ENCODE results near the gene ERI3. TPM values are rescaled to one million over a fixed set of nuclear protein-coding genes. Genes with fewer than 3 reads are reported as not detected.

Gene ERI3
- total RNA-seq, 1 donor from 2014 or later = 70.7 TPM

GRCh38 chr1:44273560-44274350, 81.3 kb downstream of the ERI3 start:
- H3K27me3 Mint-ChIP-seq (ENCODE audit: low read depth) = no peaks in the 10 kb centered on the region
- no peak overlapping the region for H3K27ac Mint-ChIP-seq
- H3K4me3 Mint-ChIP-seq = no peak overlapping the region
- H3K9me3 Mint-ChIP-seq = no peaks in the 10 kb centered on the region
- TF ChIP-seq CTCF (IDR thresholded peaks at IDR 0.05; ENCODE audit: unreplicated experiment) = no peak
- peaks cover 5% of the 10 kb centered on the region for H3K4me1 Mint-ChIP-seq
- no peak for DNase-seq (ENCODE audit: low spot score in 2 of 2, unreplicated experiment in 2 of 2)
- H3K36me3 Mint-ChIP-seq = no peaks in the 10 kb centered on the region

GRCh38 chr1:44272992-44273391, 82.1 kb downstream of the ERI3 start:
- no peaks in the 10 kb centered on the region for H3K27me3 Mint-ChIP-seq (ENCODE audit: low read depth)
- H3K9me3 Mint-ChIP-seq = no peaks in the 10 kb centered on the region
- DNase-seq (ENCODE audit: low spot score in 2 of 2, unreplicated experiment in 2 of 2) = no peak
- H3K4me1 Mint-ChIP-seq = peaks cover 5% of the 10 kb centered on the region
- no peak for TF ChIP-seq CTCF (IDR thresholded peaks at IDR 0.05; ENCODE audit: unreplicated experiment)
- no peak overlapping the region for H3K4me3 Mint-ChIP-seq
- no peak overlapping the region for H3K27ac Mint-ChIP-seq
- no peaks in the 10 kb centered on the region for H3K36me3 Mint-ChIP-seq

DNA sequence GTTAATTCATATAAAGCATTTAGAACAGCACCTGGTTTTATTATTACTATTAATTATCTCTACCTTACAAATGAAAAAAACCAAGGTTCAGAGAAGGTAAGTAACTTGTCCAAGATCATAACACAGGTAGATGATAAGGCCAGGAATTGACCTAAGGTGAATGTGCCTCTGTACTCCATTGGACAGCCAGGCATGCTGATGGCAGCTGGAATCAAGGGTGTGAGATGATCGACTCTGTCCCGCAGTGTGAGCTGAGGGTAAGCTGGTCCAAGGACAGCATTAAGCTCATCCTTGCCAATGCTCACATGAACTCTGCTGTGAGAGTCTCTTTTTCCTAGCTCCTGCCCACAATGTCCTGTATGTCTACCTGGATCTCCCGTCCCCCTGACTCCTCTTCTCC, 83.4 kb downstream of the ERI3 start:
- no peak for TF ChIP-seq CTCF (IDR thresholded peaks at IDR 0.05; ENCODE audit: unreplicated experiment)
- no peak for DNase-seq (ENCODE audit: low spot score in 2 of 2, unreplicated experiment in 2 of 2)
- H3K4me3 Mint-ChIP-seq = no peak overlapping the region
- H3K36me3 Mint-ChIP-seq = no peaks in the 10 kb centered on the region
- peaks cover 5% of the 10 kb centered on the region for H3K4me1 Mint-ChIP-seq
- H3K27ac Mint-ChIP-seq = no peak overlapping the region
- H3K27me3 Mint-ChIP-seq (ENCODE audit: low read depth) = no peaks in the 10 kb centered on the region
- H3K9me3 Mint-ChIP-seq = no peaks in the 10 kb centered on the region

- Mint-ChIP-seq H3K27ac (no peak overlapping the region), H3K27me3 (ENCODE audit: low read depth) (no peaks in the 10 kb centered on the region), H3K4me3 (no peak overlapping the region), H3K4me1 (peaks cover 5% of the 10 kb centered on the region), H3K36me3 (no peaks in the 10 kb centered on the region), H3K9me3 (no peaks in the 10 kb centered on the region)
- DNase-seq (ENCODE audit: low spot score in 2 of 2, unreplicated experiment in 2 of 2) = no peak
- no peak for TF ChIP-seq CTCF (IDR thresholded peaks at IDR 0.05; ENCODE audit: unreplicated experiment)
These were observed 84.1 kb downstream of the ERI3 start for GRCh38 chr1:44270686-44271628.

DNA sequence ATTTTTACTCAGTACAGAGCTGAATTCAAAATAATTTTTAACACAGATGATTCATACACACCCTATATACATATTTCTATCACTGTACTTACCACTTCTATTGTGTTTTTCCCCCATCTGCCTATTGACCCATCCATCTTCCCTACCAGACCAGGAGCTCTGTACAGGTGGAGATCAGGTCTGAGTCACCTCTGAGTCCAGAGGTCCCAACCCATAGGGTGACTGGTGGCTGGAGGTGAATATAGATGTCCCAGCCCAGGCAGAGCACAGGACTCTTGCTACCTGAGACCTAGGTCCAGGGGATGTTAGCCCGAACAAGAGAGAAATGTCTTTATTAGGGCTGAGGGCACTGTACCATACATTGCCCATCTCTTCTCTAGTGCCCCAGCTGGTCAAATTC, 87.0 kb downstream of the ERI3 start:
- Mint-ChIP-seq H3K4me3 (no peak overlapping the region), H3K36me3 (no peaks in the 10 kb centered on the region), H3K27me3 (ENCODE audit: low read depth) (no peaks in the 10 kb centered on the region), H3K27ac (no peak overlapping the region), H3K9me3 (no peaks in the 10 kb centered on the region), H3K4me1 (no peaks in the 10 kb centered on the region)
- no peak for DNase-seq (ENCODE audit: low spot score in 2 of 2, unreplicated experiment in 2 of 2)
- no peak for TF ChIP-seq CTCF (IDR thresholded peaks at IDR 0.05; ENCODE audit: unreplicated experiment)

Measured in mesothelial cell of epicardium (in vitro differentiated cells).